Panc1 (cell line): ENCODE data around the gene PXT1. TPM values are rescaled to one million over a fixed set of nuclear protein-coding genes. Genes with fewer than 3 reads are reported as not detected.

Source experiments
- ATAC-seq: fragments of 200-7000 bp; cut with Tn5 transposase; 2 replicates; pipeline ENCODE4 v1.9.1; 2020; ENCODE audit warnings: mild to moderate bottlenecking, moderate library complexity
- BruUV-seq: library from RNA; stranded (reverse); fragments of 400-500 nt; replicated peaks from 2 replicates; lab custom pipeline; 2021; lab: Mats Ljungman, UMichigan
- CTCF ChIA-PET: fragments of 300-600 bp; sonication (Branson Sonifier 250); formaldehyde crosslinking; loops from one replicate; lab custom pipeline; 2022; ENCODE audit warnings: antibody characterized with exemption; lab: Charles Lee
- POLR2A ChIA-PET: fragments of 300-600 bp; sonication (Branson Sonifier 250); formaldehyde crosslinking; loops from one replicate; lab custom pipeline; 2022; ENCODE audit warnings: antibody characterized with exemption; lab: Charles Lee
- DNase-seq: peaks from one replicate; pipeline ENCODE4 v3.0.0-alpha.2; 2010; ENCODE audit warnings: low read depth, low spot score
- H3K27ac ChIP-seq: 2 replicates; pipeline ENCODE4 v1.5.1; 2011; ENCODE audit warnings: mild to moderate bottlenecking, low read length, inconsistent platforms
- H3K27me3 ChIP-seq: fragments of 200-500 bp; sonication (Bioruptor generic); 2 replicates; pipeline ENCODE4 v1.6.0; 2014; ENCODE audit warnings: low read length, inconsistent platforms; ENCODE audit not compliant: control insufficient read depth, insufficient read depth
- H3K36me3 ChIP-seq: fragments of 200-500 bp; sonication (Bioruptor generic); 2 replicates; pipeline ENCODE4 v1.5.1; 2014; ENCODE audit warnings: inconsistent platforms, mild to moderate bottlenecking, low read length, moderate library complexity; ENCODE audit not compliant: control insufficient read depth, insufficient read depth
- H3K4me1 ChIP-seq: 2 replicates; pipeline ENCODE4 v1.5.1; 2011; ENCODE audit warnings: inconsistent platforms, mild to moderate bottlenecking, low read length, moderate library complexity; ENCODE audit not compliant: control insufficient read depth, insufficient read depth
- H3K4me3 ChIP-seq, 2 experiments: 2 replicates each; pipeline ENCODE4 v1.5.1; 2011 to 2012; ENCODE audit warnings: low read depth in 2 of 2, low read length in 2 of 2, mild to moderate bottlenecking in 2 of 2, inconsistent platforms in 1 of 2, moderate library complexity in 1 of 2
- H3K9me3 ChIP-seq: fragments of 200-500 bp; sonication (Bioruptor generic); 2 replicates; pipeline ENCODE4 v1.5.1; 2014; ENCODE audit warnings: low read depth, mild to moderate bottlenecking, inconsistent platforms, low read length, moderate library complexity; ENCODE audit not compliant: control insufficient read depth, insufficient read depth
- POLR2AphosphoS5 ChIP-seq: IDR thresholded peaks from 2 replicates; pipeline ENCODE4 v1.6.1; 2012; ENCODE audit warnings: mild to moderate bottlenecking, low read depth, low read length, moderate library complexity
- SIN3A ChIP-seq: IDR thresholded peaks from 2 replicates; pipeline ENCODE4 v1.6.1; 2012; ENCODE audit warnings: low read depth, mild to moderate bottlenecking, low read length, moderate library complexity, borderline replicate concordance; ENCODE audit not compliant: insufficient read depth
- TCF7L2 ChIP-seq: IDR thresholded peaks from 2 replicates; pipeline ENCODE4 v1.6.1; 2011; ENCODE audit warnings: mild to moderate bottlenecking, low read depth, low read length, inconsistent platforms
- in situ Hi-C: cut with HindIII; loops from 2 replicates; pipeline ENCODE4 v1.10.0; 2016; ENCODE audit warnings: low sequenced_read_pairs, low pct_unique_long_range_greater_than_20kb
- intact Hi-C: fragments of 100-400 bp; cut with micrococcal nuclease; formaldehyde crosslinking; loops from one replicate; pipeline ENCODE4 v1.10.0; 2022; ENCODE audit not compliant: unreplicated experiment
- total RNA-seq: library from RNA; stranded (reverse); gene quantifications from one replicate; pipeline ENCODE4 v1.2.1, GENCODE V29; 2021; ENCODE audit not compliant: unreplicated experiment
- TF ChIP-seq, protein P1 (sequence below): fragments of 450-650 bp; IDR thresholded peaks from 2 replicates; pipeline ENCODE4 v1.5.1; 2017; ENCODE audit warnings: mild to moderate bottlenecking
- TF ChIP-seq, protein P2 (sequence below), 2 experiments: IDR thresholded peaks; 2 replicates each; pipeline ENCODE4 v1.6.1; 2011 to 2012; ENCODE audit warnings: low read depth in 2 of 2, control low read depth in 1 of 2, low read length in 1 of 2, mild to moderate bottlenecking in 1 of 2, moderate library complexity in 1 of 2; ENCODE audit not compliant: insufficient read depth in 1 of 2

PXT1 gene
- total RNA-seq, 1 experiment from 2014 or later: not detected

DNA sequence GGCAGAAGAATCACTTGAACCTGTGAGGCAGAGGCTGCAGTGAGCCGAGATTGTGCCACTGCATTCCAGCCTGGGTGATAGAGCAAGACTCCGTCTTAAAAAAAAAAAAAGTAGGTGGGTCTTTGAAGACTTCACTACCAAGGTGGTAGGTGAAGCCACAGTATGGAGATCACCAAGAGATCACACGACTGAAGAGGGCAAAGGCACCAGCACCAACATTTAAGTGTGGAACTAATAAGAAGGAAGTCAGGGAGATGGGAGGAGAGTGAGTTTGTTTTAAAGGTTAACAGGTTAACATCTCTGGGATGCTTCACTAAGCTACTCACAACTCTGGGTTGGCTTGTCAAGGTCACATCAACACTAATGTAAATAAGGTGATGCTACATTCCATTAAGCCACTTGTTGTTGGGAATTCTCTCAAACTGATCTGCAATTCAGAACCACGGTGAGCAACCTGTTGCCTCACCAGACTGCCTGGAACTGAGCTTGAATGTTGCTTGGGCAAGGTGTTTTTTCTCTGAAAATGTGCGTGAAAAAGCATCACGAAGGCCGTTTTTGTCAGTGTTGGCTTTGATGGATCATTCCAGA is 48.8 kb upstream of the PXT1 start:
- H3K9me3 ChIP-seq: no peaks in the 10 kb centered on the region
- POLR2A ChIA-PET: no interaction called here
- ATAC-seq (no peak), DNase-seq (no peak)
- CTCF ChIA-PET: no interaction called here
- in situ Hi-C loops: no loop called here
- no TSS peak for BruUV-seq
- TF ChIP-seq, protein P1, sequence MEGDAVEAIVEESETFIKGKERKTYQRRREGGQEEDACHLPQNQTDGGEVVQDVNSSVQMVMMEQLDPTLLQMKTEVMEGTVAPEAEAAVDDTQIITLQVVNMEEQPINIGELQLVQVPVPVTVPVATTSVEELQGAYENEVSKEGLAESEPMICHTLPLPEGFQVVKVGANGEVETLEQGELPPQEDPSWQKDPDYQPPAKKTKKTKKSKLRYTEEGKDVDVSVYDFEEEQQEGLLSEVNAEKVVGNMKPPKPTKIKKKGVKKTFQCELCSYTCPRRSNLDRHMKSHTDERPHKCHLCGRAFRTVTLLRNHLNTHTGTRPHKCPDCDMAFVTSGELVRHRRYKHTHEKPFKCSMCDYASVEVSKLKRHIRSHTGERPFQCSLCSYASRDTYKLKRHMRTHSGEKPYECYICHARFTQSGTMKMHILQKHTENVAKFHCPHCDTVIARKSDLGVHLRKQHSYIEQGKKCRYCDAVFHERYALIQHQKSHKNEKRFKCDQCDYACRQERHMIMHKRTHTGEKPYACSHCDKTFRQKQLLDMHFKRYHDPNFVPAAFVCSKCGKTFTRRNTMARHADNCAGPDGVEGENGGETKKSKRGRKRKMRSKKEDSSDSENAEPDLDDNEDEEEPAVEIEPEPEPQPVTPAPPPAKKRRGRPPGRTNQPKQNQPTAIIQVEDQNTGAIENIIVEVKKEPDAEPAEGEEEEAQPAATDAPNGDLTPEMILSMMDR: no peak
- TF ChIP-seq SIN3A: no peak
- TF ChIP-seq, protein P2, sequence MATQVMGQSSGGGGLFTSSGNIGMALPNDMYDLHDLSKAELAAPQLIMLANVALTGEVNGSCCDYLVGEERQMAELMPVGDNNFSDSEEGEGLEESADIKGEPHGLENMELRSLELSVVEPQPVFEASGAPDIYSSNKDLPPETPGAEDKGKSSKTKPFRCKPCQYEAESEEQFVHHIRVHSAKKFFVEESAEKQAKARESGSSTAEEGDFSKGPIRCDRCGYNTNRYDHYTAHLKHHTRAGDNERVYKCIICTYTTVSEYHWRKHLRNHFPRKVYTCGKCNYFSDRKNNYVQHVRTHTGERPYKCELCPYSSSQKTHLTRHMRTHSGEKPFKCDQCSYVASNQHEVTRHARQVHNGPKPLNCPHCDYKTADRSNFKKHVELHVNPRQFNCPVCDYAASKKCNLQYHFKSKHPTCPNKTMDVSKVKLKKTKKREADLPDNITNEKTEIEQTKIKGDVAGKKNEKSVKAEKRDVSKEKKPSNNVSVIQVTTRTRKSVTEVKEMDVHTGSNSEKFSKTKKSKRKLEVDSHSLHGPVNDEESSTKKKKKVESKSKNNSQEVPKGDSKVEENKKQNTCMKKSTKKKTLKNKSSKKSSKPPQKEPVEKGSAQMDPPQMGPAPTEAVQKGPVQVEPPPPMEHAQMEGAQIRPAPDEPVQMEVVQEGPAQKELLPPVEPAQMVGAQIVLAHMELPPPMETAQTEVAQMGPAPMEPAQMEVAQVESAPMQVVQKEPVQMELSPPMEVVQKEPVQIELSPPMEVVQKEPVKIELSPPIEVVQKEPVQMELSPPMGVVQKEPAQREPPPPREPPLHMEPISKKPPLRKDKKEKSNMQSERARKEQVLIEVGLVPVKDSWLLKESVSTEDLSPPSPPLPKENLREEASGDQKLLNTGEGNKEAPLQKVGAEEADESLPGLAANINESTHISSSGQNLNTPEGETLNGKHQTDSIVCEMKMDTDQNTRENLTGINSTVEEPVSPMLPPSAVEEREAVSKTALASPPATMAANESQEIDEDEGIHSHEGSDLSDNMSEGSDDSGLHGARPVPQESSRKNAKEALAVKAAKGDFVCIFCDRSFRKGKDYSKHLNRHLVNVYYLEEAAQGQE (IDR thresholded peaks at IDR 0.05; ENCODE audit: insufficient read depth in 1 of 2, low read depth in 2 of 2, low read length in 1 of 2): peak; percentile 67; a peak in 3 of 4 replicates
- H3K27ac ChIP-seq: no peak overlapping the region
- no peaks in the 10 kb centered on the region for H3K27me3 ChIP-seq
- H3K4me1 ChIP-seq: no peaks in the 10 kb centered on the region
- H3K4me3 ChIP-seq: no peak overlapping the region
- no peaks in the 10 kb centered on the region; the same call in 1 of the 2 replicates for H3K36me3 ChIP-seq
- intact Hi-C loops: no loop called here

DNA sequence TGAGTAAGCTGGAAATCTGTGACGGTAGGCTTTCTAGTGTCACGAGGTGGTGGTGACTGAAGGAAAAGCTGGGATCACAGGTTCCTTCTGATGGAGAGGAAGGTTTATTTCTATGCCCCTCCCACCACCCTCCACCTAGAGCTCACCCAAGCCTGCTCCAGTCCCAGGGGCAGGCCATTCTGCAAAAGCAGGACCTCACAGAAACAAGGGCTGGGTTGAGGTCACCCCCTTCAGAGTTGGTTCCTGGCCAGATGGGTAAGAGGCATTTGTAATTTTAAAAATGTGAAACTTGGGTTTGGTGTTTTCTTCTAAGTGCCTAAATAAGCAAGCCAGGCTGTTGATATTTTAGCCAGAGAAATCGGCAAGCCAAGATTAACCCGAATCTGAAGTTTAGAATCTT is 46.8 kb upstream of the PXT1 start:
- Histone ChIP-seq H3K36me3 (no peaks in the 10 kb centered on the region), H3K27me3 (no peaks in the 10 kb centered on the region), H3K4me1 (no peaks in the 10 kb centered on the region), H3K27ac (no peak overlapping the region), H3K9me3 (no peaks in the 10 kb centered on the region), H3K4me3 (no peak overlapping the region)
- CTCF ChIA-PET: no interaction called here
- intact Hi-C loops (no loop called here), in situ Hi-C loops (no loop called here)
- ATAC-seq (no peak), DNase-seq (no peak)
- no peak for TF ChIP-seq SIN3A
- TF ChIP-seq, protein P1: no peak
- no peak for TF ChIP-seq POLR2AphosphoS5
- no peak for TF ChIP-seq TCF7L2
- TF ChIP-seq, protein P2 (IDR thresholded peaks at IDR 0.05; ENCODE audit: insufficient read depth in 1 of 2, low read depth in 2 of 2, low read length in 1 of 2): no peak
- BruUV-seq: no TSS peak
- POLR2A ChIA-PET: no interaction called here
